Esophagus squamous epithelium (tissue), 4 donors: ENCODE results near the gene BST1.

Experiments used
- POLR2A ChIP-seq, 4 donors: fragments of 450-650 bp; IDR thresholded peaks; one replicate each; pipeline ENCODE4 v1.6.1; 2017; ENCODE audit warnings: antibody characterized with exemption in 4 of 4, mild to moderate bottlenecking in 4 of 4, moderate library complexity in 3 of 4
- TF ChIP-seq, protein P1 (sequence below), 6 experiments: fragments of 450-650 bp in 4 of 6; fragments of 200-600 bp in 2 of 6; sonication (generic) in 2 of 6; IDR thresholded peaks; one replicate each; pipeline ENCODE4 v1.5.1; 2016 to 2019; ENCODE audit warnings: antibody characterized with exemption in 6 of 6, mild to moderate bottlenecking in 4 of 6, moderate library complexity in 4 of 6

DNA sequence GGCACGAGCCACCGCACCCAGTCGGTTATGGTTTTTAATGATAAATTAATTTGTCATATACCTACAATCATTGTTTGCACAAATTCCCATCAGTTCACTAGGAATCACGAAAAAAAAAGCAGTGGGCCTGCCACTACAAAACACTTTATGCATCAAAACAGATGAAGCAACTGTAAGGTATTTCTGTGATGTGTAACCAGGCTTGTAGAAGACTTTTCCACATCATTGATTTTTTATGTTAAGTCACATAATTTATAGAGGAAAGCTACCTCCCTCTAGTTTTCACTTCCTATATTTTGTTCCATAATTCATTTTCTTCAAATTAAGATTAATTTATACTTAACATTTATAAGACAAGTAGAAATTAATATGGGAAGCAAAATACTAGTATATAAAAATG is 27.9 kb upstream of the BST1 start:
- TF ChIP-seq, protein P1, sequence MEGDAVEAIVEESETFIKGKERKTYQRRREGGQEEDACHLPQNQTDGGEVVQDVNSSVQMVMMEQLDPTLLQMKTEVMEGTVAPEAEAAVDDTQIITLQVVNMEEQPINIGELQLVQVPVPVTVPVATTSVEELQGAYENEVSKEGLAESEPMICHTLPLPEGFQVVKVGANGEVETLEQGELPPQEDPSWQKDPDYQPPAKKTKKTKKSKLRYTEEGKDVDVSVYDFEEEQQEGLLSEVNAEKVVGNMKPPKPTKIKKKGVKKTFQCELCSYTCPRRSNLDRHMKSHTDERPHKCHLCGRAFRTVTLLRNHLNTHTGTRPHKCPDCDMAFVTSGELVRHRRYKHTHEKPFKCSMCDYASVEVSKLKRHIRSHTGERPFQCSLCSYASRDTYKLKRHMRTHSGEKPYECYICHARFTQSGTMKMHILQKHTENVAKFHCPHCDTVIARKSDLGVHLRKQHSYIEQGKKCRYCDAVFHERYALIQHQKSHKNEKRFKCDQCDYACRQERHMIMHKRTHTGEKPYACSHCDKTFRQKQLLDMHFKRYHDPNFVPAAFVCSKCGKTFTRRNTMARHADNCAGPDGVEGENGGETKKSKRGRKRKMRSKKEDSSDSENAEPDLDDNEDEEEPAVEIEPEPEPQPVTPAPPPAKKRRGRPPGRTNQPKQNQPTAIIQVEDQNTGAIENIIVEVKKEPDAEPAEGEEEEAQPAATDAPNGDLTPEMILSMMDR (IDR thresholded peaks at IDR 0.05): no peak
- no peak for TF ChIP-seq POLR2A (IDR thresholded peaks at IDR 0.05)
